Posterior cingulate gyrus (tissue), 11 donors: ENCODE data around the gene TTLL6.
A peak's percentile ranks its signal among the peaks of the same experiment; 100 is the strongest.
"Not testable (repeated sequence)": the region's sequence is repeated elsewhere in the genome, so short reads cannot be mapped to it uniquely, and the experiment has no call there.

Source experiments
- DNase-seq, 10 donors: peaks; one replicate each; pipeline versions ENCODE4 v3.0.0 to v3.0.0-alpha.2; 2020 to 2021; ENCODE audit warnings: mixed read lengths in 3 of 10
- intact Hi-C: fragments of 100-400 bp; cut with DNase I; formaldehyde crosslinking; loops from one replicate; pipeline ENCODE4 v1.15.1; 2023

TTLL6 gene

GRCh38 chr17:48818361-48818841 is 1.4 kb upstream of the TTLL6 start:
- DNase-seq, result no peak
- intact Hi-C loops, result no loop called here

- intact Hi-C loops, result no loop called here
- DNase-seq, result no peak
These were observed 623 bp downstream of the TTLL6 start for GRCh38 chr17:48816438-48816773.

- intact Hi-C loops, result loop anchor here (2.0 kb wide), 1 partner anchor 217 kb away; no protein-coding TSS in a partner anchor
These were observed 1.7 kb downstream of the TTLL6 start for GRCh38 chr17:48815311-48815710.

DNA sequence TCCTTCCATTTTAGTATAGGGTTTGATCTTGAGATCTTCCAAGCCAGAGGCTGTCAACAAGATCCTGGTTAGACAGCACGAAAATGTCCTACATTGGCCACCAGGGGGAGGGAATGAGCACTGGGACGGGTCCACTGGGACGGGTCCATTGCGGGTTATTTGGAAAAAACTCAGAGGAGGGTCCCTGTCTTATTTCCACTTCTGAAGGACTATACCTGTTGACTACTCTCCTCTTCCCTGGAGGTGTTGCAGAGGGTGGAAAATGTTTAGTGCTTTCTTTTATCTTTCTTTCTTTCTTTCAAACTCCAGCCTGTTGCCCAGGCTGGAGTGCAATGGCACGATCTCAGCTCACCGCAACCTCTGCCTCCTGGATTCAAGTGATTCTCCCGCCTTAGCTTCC is 2.5 kb downstream of the TTLL6 start:
- intact Hi-C loops, result loop anchor here (2.0 kb wide), 1 partner anchor 218 kb away; no protein-coding TSS in a partner anchor
- peak in 4 of 10 donors; percentile 33 to 47 (median 46) for DNase-seq

More at GRCh38 chr17:48815311-48815710, 1.7 kb downstream of the TTLL6 start:
- DNase-seq, result no peak

DNA sequence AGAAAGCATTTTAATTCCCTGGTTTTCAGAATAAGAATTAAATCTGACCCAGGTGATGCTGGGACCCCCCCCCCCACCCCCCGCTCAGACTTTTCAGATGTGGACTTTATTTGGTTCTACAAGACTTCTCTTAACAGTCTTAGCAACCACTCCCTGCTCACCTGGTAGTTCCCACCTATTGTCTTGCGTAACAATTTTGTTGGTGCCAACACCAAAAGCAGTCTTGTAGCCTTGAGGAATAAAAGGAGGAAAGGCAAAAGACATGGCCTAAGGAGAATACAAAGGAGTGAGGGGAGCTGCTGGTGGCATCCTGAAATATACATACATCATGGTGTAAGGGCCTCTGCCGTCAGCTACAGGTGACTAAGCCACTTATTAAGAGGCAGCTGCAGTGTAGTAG is 5.0 kb downstream of the TTLL6 start:
- intact Hi-C loops, result no loop called here

GRCh38 chr17:48809182-48809581 is 7.8 kb downstream of the TTLL6 start:
- DNase-seq, result no peak
- intact Hi-C loops, result no loop called here

More for the DNA sequence above, 5.0 kb downstream of the TTLL6 start:
- DNase-seq, result no peak

DNA sequence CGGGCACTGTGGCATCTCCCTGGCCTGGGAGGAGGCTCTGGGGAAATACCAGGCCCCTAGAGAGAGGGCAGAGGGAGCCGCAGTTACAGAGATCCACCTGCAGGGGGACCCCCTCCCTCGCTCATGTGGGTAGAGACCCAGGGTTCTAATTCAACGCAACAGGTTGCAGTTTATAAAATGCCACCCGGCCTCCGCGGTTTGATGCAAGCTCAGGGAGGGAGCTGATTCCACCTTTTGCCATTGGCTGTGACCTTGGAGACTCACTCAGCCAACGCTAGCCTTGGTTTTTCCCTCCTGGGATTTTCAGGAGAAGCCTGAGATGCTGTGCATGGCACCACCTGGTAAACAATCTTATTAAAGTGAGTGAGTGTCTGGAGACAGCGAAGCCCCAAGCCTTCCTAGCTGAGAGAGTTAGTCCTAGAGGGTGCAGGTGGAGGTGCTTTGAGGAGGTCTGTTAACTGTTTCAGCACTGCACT is 12.1 kb downstream of the TTLL6 start:
- intact Hi-C loops, result loop anchor here (2.0 kb wide), 1 partner anchor 74 kb away; no protein-coding TSS in a partner anchor
- peak; percentile 32 to 95 (median 70) for DNase-seq

GRCh38 chr17:48800626-48801217 is 16.3 kb downstream of the TTLL6 start:
- intact Hi-C loops, result no loop called here

GRCh38 chr17:48799069-48799723 is 17.8 kb downstream of the TTLL6 start:
- no peak for DNase-seq
- intact Hi-C loops, result loop anchor here (10.0 kb wide), 1 partner anchor 74 kb away; the partner anchor contains the start of genes HOXB13, PRAC1 and PRAC2

More at GRCh38 chr17:48800626-48801217, 16.3 kb downstream of the TTLL6 start:
- DNase-seq, result no peak

GRCh38 chr17:48796163-48796522 is 20.9 kb downstream of the TTLL6 start:
- DNase-seq, result not testable (repeated sequence)
- intact Hi-C loops, result loop anchor here (10.0 kb wide), 1 partner anchor 71 kb away; the partner anchor contains the start of genes HOXB13, PRAC1 and PRAC2

DNA sequence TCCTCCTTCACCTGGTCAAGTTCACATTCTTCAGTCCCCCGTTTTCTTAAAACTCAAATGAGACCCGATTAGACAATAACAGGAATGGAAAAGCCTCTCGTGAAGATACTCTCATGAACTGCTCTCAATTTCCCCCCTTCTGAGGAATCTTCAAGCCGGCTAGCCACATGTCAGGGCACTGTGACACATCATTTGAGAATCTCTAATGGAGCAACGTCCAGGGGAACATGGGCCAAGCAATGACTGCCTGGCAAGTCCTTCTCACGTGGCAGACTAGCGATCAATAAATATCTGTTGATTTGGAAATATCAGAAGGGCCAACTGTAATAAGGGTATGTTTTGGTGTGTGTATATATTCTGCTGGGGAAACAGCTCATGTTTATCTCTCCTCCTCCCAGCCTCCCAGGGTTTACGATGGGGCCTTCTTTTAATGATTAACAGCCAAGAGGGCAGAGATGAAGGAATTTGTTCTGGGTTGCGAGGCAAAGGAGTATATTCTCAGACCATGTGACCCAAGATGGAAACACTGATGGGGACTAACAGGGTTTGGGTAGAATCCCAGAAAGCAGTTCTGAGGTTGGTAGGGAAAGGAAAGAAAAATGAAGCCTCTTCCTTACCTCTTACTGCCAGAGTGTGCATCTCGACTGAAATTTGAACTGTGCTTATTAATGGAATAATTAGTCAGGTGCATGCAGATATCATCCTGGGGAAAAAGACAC is 21.4 kb downstream of the TTLL6 start:
- intact Hi-C loops, result loop anchor here (10.0 kb wide), 1 partner anchor 71 kb away; the partner anchor contains the start of genes HOXB13, PRAC1 and PRAC2

DNA sequence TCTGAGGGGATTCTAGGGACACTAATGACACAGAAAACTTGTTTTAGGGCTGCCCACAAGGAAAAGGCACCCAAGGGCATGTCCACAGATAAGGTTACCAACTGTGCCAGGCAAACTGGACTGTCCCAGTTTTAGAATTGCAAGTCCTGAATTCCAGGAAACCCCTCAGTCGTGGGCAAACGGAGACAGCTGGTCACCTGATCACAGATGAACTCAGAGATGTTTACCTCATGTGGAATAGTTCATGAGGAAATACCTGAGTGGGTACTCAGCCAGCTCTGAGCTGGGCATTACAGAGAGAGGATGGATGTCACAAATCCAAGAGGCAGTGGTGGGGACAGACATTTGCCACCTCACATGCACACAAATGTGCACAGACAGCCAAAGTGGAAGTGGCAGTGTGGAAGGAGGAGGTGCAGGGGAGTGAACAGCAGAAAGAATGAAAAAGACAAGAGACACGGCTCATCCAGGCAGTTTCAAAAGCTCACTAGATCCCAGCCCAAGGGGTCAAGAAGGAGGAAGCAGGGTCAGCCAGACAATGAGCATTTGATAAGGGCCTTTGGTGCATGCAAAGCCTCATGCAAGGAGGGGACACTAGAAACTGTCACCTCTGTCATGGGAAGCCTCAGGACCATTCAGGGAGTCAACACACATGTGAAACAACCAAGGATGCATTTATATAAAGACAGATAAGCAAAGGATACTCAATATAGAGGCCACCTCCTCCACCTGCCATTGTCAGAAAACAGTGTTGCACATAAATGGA is 24.8 kb downstream of the TTLL6 start:
- intact Hi-C loops, result loop anchor here (5.0 to 10.0 kb wide), 2 partner anchors 67 to 120 kb away; partner anchors contain the start of genes HOXB13, PRAC1 and PRAC2
- no peak for DNase-seq

More for the DNA sequence above, 21.4 kb downstream of the TTLL6 start:
- DNase-seq, result no peak

- intact Hi-C loops, result loop anchor here (5.0 to 10.0 kb wide), 2 partner anchors 67 to 119 kb away; partner anchors contain the start of genes HOXB13, PRAC1 and PRAC2
- peak in 5 of 10 donors; percentile 19 to 61 (median 39) for DNase-seq
These were observed 25.6 kb downstream of the TTLL6 start for GRCh38 chr17:48791128-48792032.

- DNase-seq, result no peak
- intact Hi-C loops, result loop anchor here (5.0 to 10.0 kb wide), 2 partner anchors 66 to 118 kb away; partner anchors contain the start of genes HOXB13, PRAC1 and PRAC2
These were observed 26.4 kb downstream of the TTLL6 start for GRCh38 chr17:48790607-48791127.

DNA sequence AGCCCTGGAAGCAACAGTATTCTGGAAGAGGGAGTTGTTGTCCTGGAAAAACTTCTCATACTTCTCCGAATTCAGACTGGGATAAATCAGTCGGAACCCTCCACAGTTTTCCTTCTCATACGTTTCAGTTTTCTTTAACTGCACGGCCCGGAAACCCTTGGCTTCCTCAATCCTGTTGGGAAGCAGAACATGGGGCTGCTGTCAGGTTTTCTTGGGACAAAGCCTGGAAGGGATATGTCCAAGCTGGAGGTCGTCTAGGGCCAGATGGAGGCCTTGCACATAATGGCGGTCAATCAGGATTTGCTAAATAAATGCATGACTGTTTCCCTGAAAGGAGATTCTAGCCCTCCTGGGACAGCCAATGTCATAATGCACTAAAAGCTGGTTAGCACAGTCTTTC is 29.2 kb downstream of the TTLL6 start:
- intact Hi-C loops, result no loop called here

GRCh38 chr17:48779421-48779820 is 37.6 kb downstream of the TTLL6 start:
- intact Hi-C loops, result no loop called here
- DNase-seq, result no peak

More for the DNA sequence above, 29.2 kb downstream of the TTLL6 start:
- no peak for DNase-seq

- no peak for DNase-seq
- intact Hi-C loops, result no loop called here
These were observed 40.4 kb downstream of the TTLL6 start for GRCh38 chr17:48776602-48777001.

- intact Hi-C loops, result no loop called here
- DNase-seq, result no peak
These were observed 43.8 kb downstream of the TTLL6 start for GRCh38 chr17:48773245-48773644.
